Fibroblast of lung (primary cell): ENCODE data around the gene CNTNAP1. TPM values are rescaled to one million over a fixed set of nuclear protein-coding genes. Genes with fewer than 3 reads are reported as not detected.
"Not testable (repeated sequence)": the region's sequence is repeated elsewhere in the genome, so short reads cannot be mapped to it uniquely, and the experiment has no call there.

ENCODE experiments used
- DNase-seq, 2 donors: peaks; one replicate each; pipeline versions ENCODE4 v3.0.0 to v3.0.0-alpha.2; 2010; ENCODE audit warnings: low read depth in 2 of 2
- H2AFZ ChIP-seq: 2 replicates; pipeline ENCODE4 v1.5.1; 2012; ENCODE audit warnings: low read length, control low read depth, inconsistent platforms
- H3K27ac ChIP-seq: 2 replicates; pipeline ENCODE4 v1.5.1; 2011; ENCODE audit warnings: low read length, control low read depth; ENCODE audit not compliant: insufficient read depth
- H3K27me3 ChIP-seq: 2 replicates; pipeline ENCODE4 v1.5.1; 2011; ENCODE audit warnings: mild to moderate bottlenecking, low read length; ENCODE audit not compliant: control insufficient read depth, insufficient read depth
- H3K36me3 ChIP-seq: 2 replicates; pipeline ENCODE4 v1.5.1; 2011; ENCODE audit warnings: low read length; ENCODE audit not compliant: control insufficient read depth, insufficient read depth
- H3K4me1 ChIP-seq: 2 replicates; pipeline ENCODE4 v1.5.1; 2011; ENCODE audit warnings: low read length; ENCODE audit not compliant: control insufficient read depth, insufficient read depth; ENCODE audit errors: extremely low read depth
- H3K4me2 ChIP-seq: 2 replicates; pipeline ENCODE4 v1.5.1; 2011; ENCODE audit warnings: low read length, control low read depth; ENCODE audit not compliant: insufficient read depth; ENCODE audit errors: extremely low read depth
- H3K4me3 ChIP-seq, 4 experiments: fragments of 200-600 bp in 1 of 4; sonication (generic) in 1 of 4; replicated peaks in 1 of 4; 2 replicates each; pipeline ENCODE4 v1.5.1; 2011 to 2016; ENCODE audit warnings: low read length in 4 of 4, low read depth in 3 of 4, mild to moderate bottlenecking in 3 of 4, control low read depth in 2 of 4, inconsistent platforms in 1 of 4, mixed read lengths in 1 of 4; ENCODE audit not compliant: insufficient read depth in 1 of 4; ENCODE audit errors: control extremely low read depth in 1 of 4
- H3K79me2 ChIP-seq: 2 replicates; pipeline ENCODE4 v1.5.1; 2012; ENCODE audit warnings: mild to moderate bottlenecking, low read length, inconsistent platforms; ENCODE audit not compliant: control insufficient read depth, insufficient read depth
- H3K9ac ChIP-seq: 2 replicates; pipeline ENCODE4 v1.5.1; 2011; ENCODE audit warnings: mild to moderate bottlenecking, low read length, control low read depth; ENCODE audit not compliant: insufficient read depth
- H3K9me3 ChIP-seq: 2 replicates; pipeline ENCODE4 v1.5.1; 2012; ENCODE audit warnings: low read depth, low read length; ENCODE audit not compliant: control insufficient read depth, insufficient read depth
- H4K20me1 ChIP-seq: 2 replicates; pipeline ENCODE4 v1.5.1; 2011; ENCODE audit warnings: low read length; ENCODE audit not compliant: control insufficient read depth, insufficient read depth; ENCODE audit errors: extremely low read depth
- CTCF ChIP-seq, 2 donors: IDR thresholded peaks in 1 of 2; conservative IDR thresholded peaks in 1 of 2; 1 replicate in 1 of 2; 2 replicates in 1 of 2; pipeline ENCODE4 v1.5.1; 2011 to 2012; ENCODE audit warnings: low read length in 2 of 2, control low read depth in 1 of 2, inconsistent platforms in 1 of 2, low read depth in 1 of 2, mild to moderate bottlenecking in 1 of 2
- EZH2 ChIP-seq: IDR thresholded peaks from 2 replicates; pipeline ENCODE4 v1.5.1; 2012; ENCODE audit warnings: low read length, control low read depth, mild to moderate bottlenecking; ENCODE audit errors: missing control alignments
- polyA plus RNA-seq, 2 donors: library from polyadenylated mRNA; depleted of rRNA in 1 of 2; stranded (reverse) in 1 of 2; unstranded in 1 of 2; fragments of >200 nt; gene quantifications; 2 replicates each; pipeline ENCODE4 v1.2.1, GENCODE V29; 2011 to 2012; ENCODE audit warnings: missing spikeins in 1 of 2
- total RNA-seq: library from RNA; depleted of rRNA; stranded (reverse); fragments of >200 nt; gene quantifications from 2 replicates; pipeline ENCODE4 v1.2.1, GENCODE V29; 2014

Gene CNTNAP1
- total and polyA plus RNA-seq, 2 donors (not counting 1 experiment from before 2014, with no cell fraction given), result 39.4 to 40.1 TPM

GRCh38 chr17:42660692-42661345 lies 21.5 kb upstream of the CNTNAP1 start:
- peaks cover 8% of the 10 kb centered on the region for H3K36me3 ChIP-seq

GRCh38 chr17:42665581-42666001 lies 16.7 kb upstream of the CNTNAP1 start:
- no peak overlapping the region for H2AFZ ChIP-seq
- no peak for DNase-seq
- no peak overlapping the region for H3K27ac ChIP-seq
- H4K20me1 ChIP-seq, result no peaks in the 10 kb centered on the region
- H3K27me3 ChIP-seq, result no peaks in the 10 kb centered on the region
- no peak overlapping the region for H3K4me3 ChIP-seq
- no peaks in the 10 kb centered on the region for H3K79me2 ChIP-seq
- H3K4me1 ChIP-seq, result peaks cover 11% of the 10 kb centered on the region
- no peak for TF ChIP-seq EZH2
- TF ChIP-seq CTCF (conservative IDR thresholded peaks at IDR 0.05 in 1 of 2, IDR thresholded peaks at IDR 0.05 in 1 of 2; ENCODE audit: low read depth in 1 of 2, low read length in 2 of 2), result no peak
- no peaks in the 10 kb centered on the region for H3K9me3 ChIP-seq
- H3K4me2 ChIP-seq, result no peak overlapping the region
- H3K36me3 ChIP-seq, result peaks cover 23% of the 10 kb centered on the region
- H3K9ac ChIP-seq, result no peak overlapping the region

More at GRCh38 chr17:42660692-42661345, 21.5 kb upstream of the CNTNAP1 start:
- Histone ChIP-seq H3K9me3 (no peaks in the 10 kb centered on the region), H3K27ac (no peak overlapping the region), H3K79me2 (no peaks in the 10 kb centered on the region), H3K4me1 (peaks cover 7% of the 10 kb centered on the region), H2AFZ (no peak overlapping the region), H4K20me1 (no peaks in the 10 kb centered on the region), H3K4me3 (peak overlapping the region in 1 of 4 experiments; percentile 27), H3K4me2 (peak overlapping the region; percentile 64), H3K27me3 (no peaks in the 10 kb centered on the region), H3K9ac (no peak overlapping the region)
- TF ChIP-seq CTCF (conservative IDR thresholded peaks at IDR 0.05 in 1 of 2, IDR thresholded peaks at IDR 0.05 in 1 of 2; ENCODE audit: low read depth in 1 of 2, low read length in 2 of 2) (no peak), EZH2 (no peak)
- DNase-seq, result peak; percentile 67 to 74

GRCh38 chr17:42666126-42666525 lies 16.2 kb upstream of the CNTNAP1 start:
- H3K36me3 ChIP-seq, result peaks cover 28% of the 10 kb centered on the region
- not testable (repeated sequence) for DNase-seq, H3K9ac ChIP-seq

More at GRCh38 chr17:42666126-42666525, 16.2 kb upstream of the CNTNAP1 start:
- not testable (repeated sequence) for H3K4me1 ChIP-seq, H2AFZ ChIP-seq, H4K20me1 ChIP-seq, H3K4me2 ChIP-seq, H3K27ac ChIP-seq, H3K9me3 ChIP-seq, H3K27me3 ChIP-seq, H3K79me2 ChIP-seq, H3K4me3 ChIP-seq
